GM13977 (cell line): ENCODE results near the gene CYP4F22.
"Not testable (repeated sequence)": the region's sequence is repeated elsewhere in the genome, so short reads cannot be mapped to it uniquely, and the experiment has no call there.

ENCODE experiments used
- DNase-seq: peaks from one replicate; pipeline ENCODE4 v3.0.0; 2012; ENCODE audit warnings: low spot score
- in situ Hi-C: fragments of 300-500 bp; cut with MboI; formaldehyde crosslinking; loops from one replicate; pipeline ENCODE4 v1.12.0; 2022; ENCODE audit warnings: low sequenced_read_pairs, low pct_unique_long_range_greater_than_20kb, mixed read lengths, inconsistent platforms; ENCODE audit not compliant: unreplicated experiment
- TF ChIP-seq, protein P1 (sequence below): IDR thresholded peaks from 2 replicates; pipeline ENCODE4 v1.5.1; 2012; ENCODE audit warnings: mild to moderate bottlenecking, control low read depth; ENCODE audit not compliant: insufficient read depth; ENCODE audit errors: extremely low read depth, missing control alignments

CYP4F22 gene

DNA sequence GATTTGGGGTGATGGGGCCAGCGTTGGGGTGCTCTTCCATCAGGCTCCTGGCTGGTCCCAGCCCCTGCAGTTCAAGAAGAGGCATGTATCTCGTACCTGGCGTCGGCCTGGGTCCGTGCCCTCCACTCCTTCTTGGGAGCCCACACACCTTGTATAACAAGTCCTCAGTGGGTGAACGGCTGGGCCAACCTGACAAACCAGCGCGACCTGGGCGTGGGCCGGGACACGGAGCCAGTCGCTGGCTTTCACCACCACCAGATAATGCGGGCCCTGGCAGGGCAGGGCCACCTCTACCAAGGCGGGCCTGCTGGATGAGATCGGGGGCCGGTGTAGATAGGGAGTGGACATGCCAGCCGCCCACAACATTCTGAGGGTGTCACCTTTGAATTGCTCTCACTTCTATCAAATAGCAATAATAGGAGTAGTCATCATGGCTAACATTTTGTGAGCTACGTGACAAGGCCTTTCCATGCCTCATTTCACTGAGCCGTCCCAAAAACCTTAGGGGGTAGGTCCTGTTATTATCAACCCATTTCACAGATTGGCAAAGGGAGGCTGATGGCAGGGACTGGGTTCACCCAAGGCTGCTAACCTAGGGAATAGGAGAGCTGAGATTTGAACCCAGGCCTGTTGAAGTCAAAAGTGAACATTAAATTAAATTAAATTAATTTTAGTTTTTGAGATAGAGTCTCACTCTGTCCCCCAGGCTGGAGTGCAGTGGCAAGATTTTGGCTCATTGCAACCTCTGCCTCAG is 3.5 kb downstream of the CYP4F22 start:
- in situ Hi-C loops: no loop called here

DNA sequence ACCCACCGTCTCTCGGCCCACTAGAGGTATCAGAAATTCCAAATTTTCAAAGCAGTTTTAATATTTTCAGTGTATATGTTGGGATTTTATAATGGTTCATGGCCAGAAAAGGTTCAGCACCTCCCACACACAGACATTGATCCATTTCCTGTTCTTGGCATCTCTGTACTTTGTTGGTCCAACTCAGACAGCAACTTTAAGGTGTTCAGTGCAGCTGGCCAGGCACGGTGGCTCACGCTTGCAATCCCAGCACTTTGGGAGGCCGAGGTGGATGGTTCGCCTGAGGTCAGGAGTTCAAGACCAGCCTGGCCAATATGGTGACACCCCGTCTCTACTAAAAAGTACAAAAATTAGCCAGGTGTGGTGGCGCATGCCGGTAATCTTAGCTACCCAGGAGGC is 6.9 kb downstream of the CYP4F22 start:
- in situ Hi-C loops, DNase-seq: not testable (repeated sequence)

More for the DNA sequence above, 3.5 kb downstream of the CYP4F22 start:
- TF ChIP-seq, protein P1, sequence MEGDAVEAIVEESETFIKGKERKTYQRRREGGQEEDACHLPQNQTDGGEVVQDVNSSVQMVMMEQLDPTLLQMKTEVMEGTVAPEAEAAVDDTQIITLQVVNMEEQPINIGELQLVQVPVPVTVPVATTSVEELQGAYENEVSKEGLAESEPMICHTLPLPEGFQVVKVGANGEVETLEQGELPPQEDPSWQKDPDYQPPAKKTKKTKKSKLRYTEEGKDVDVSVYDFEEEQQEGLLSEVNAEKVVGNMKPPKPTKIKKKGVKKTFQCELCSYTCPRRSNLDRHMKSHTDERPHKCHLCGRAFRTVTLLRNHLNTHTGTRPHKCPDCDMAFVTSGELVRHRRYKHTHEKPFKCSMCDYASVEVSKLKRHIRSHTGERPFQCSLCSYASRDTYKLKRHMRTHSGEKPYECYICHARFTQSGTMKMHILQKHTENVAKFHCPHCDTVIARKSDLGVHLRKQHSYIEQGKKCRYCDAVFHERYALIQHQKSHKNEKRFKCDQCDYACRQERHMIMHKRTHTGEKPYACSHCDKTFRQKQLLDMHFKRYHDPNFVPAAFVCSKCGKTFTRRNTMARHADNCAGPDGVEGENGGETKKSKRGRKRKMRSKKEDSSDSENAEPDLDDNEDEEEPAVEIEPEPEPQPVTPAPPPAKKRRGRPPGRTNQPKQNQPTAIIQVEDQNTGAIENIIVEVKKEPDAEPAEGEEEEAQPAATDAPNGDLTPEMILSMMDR: no peak
- no peak for DNase-seq

DNA sequence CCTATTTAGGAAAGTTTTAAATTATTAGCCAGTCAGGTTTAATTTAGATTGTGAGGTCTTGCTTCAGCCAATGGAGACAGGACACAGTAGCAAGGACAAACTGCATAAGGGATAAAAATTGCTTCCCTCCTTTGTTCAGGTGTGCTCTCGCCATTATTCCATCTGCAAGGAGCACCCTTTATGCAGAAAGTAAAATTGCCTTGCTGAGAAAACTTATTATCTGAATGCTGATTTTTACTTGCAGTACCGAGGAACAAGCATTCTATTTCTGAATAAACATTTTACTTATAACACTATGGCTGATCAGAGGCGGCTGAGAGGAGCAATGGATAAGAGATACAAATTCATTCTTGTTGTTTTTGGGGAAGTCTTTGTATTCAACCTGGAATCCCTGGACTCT is 8.0 kb downstream of the CYP4F22 start:
- no peak for DNase-seq
- in situ Hi-C loops: no loop called here
- TF ChIP-seq, protein P1: no peak

DNA sequence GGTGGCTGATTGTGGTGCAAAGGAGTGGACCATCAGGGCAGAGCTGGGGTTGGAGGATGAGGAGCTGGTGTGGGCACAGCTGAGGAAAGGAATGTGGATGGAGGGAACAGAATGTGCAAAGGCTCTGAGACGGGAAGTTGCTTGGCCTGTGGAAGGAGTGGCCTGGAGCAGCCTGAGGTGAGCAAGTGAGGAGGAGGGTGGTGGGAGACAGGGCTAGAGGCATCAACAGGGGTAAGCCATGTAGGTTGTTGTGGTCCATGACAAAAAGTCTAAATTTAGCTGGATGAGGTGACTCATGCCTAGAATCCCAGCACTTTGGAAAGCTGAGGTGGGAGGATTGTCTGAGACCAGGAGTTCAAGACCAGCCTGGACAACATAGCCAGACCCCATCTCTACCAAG is 9.5 kb downstream of the CYP4F22 start:
- in situ Hi-C loops: no loop called here
- no peak for DNase-seq
- TF ChIP-seq, protein P1: no peak

DNA sequence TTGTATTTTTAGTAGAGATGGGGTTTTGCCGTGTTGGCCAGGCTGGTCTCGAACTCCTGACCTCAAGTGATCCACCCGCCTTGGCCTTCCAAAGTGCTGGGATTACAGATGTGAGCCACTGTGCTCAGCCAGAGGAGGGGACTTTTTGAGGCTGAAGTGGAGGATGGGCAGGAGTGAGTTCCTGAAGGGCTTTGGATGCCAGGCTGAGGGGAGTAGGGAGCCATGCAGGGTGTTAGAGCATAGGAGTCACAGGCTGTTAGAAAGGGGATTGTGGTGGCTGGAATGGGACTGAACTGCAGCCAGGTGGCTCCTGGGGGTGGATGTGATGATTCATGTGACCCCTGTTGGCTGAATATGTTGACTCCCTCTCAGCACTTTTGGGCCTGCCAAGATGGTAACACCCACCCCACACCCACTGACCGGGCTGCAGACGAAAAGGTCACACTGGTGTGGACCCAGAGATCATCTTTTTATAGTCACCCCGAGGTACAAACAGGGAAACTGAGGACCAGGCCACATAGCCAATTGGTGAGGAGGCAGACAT is 11.2 kb downstream of the CYP4F22 start:
- TF ChIP-seq, protein P1: no peak
- in situ Hi-C loops: no loop called here
- DNase-seq: no peak

DNA sequence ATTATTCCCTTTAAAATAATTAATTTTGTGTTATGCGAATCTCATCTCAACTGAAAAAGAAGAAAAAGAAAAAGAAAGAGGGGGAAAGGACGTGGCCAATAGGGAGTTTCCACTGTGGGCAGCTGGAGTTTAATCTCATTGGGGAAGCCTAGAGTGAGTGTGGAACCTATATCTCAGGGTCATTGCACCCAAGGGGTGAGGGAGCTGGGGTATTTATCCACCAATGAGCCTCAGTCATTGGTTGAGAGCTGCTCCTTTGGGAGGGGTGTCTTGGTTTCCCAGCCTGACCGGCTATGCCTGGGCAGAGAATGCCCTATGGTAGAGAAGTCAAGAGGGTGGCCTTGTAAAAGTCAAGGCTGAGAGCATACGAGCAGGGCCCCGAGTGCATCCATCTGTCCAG is 16.5 kb downstream of the CYP4F22 start:
- TF ChIP-seq, protein P1: no peak
- DNase-seq: no peak
- in situ Hi-C loops: no loop called here

DNA sequence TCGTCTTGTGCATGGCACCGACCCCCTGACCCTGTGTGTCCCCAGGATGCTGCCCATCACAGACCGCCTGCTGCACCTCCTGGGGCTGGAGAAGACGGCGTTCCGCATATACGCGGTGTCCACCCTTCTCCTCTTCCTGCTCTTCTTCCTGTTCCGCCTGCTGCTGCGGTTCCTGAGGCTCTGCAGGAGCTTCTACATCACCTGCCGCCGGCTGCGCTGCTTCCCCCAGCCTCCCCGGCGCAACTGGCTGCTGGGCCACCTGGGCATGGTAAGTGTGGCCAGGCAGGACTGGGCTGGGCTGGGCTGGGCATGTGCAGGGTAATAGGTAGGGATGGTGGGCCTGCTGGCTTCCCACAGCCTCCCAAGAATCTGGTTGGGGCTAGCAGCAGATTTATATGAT is 17.0 kb downstream of the CYP4F22 start:
- in situ Hi-C loops: no loop called here
- TF ChIP-seq, protein P1: no peak
- no peak for DNase-seq
